Retinal pigment epithelial cell (primary cell): ENCODE data around the gene CEP131.

ENCODE experiments used
- DNase-seq: peaks from one replicate; pipeline ENCODE4 v3.0.0-alpha.2; 2010; ENCODE audit warnings: low read depth
- H3K4me3 ChIP-seq: 2 replicates; pipeline ENCODE4 v1.5.1; 2011; ENCODE audit warnings: mild to moderate bottlenecking, low read length, control low read depth, moderate library complexity
- TF ChIP-seq, protein P1 (sequence below): conservative IDR thresholded peaks from 2 replicates; pipeline ENCODE4 v1.5.1; 2011; ENCODE audit warnings: low read depth, low read length, control low read depth, inconsistent platforms

The CEP131 gene

DNA sequence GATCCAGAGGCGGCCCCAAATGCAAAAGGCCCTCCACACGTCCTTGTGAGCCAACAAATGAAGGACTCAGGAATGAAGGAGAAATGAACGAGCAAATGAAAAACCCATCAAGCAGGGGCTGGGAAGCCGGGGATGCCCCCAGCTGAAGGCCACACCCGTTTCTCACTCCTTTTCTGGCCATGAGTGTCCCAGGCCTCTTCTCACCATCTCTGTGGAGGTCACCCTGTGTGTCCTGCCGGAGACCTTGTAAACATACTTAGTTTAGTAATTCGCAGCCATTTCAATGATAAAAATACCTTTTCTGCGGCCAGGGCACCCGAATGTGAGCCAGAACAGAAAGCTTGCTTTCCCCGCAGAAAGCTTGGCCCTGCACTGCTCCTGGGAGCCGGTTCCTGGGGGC, 35.6 kb downstream of the CEP131 start:
- TF ChIP-seq, protein P1, sequence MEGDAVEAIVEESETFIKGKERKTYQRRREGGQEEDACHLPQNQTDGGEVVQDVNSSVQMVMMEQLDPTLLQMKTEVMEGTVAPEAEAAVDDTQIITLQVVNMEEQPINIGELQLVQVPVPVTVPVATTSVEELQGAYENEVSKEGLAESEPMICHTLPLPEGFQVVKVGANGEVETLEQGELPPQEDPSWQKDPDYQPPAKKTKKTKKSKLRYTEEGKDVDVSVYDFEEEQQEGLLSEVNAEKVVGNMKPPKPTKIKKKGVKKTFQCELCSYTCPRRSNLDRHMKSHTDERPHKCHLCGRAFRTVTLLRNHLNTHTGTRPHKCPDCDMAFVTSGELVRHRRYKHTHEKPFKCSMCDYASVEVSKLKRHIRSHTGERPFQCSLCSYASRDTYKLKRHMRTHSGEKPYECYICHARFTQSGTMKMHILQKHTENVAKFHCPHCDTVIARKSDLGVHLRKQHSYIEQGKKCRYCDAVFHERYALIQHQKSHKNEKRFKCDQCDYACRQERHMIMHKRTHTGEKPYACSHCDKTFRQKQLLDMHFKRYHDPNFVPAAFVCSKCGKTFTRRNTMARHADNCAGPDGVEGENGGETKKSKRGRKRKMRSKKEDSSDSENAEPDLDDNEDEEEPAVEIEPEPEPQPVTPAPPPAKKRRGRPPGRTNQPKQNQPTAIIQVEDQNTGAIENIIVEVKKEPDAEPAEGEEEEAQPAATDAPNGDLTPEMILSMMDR = no peak
- no peak overlapping the region for H3K4me3 ChIP-seq
- DNase-seq = no peak

DNA sequence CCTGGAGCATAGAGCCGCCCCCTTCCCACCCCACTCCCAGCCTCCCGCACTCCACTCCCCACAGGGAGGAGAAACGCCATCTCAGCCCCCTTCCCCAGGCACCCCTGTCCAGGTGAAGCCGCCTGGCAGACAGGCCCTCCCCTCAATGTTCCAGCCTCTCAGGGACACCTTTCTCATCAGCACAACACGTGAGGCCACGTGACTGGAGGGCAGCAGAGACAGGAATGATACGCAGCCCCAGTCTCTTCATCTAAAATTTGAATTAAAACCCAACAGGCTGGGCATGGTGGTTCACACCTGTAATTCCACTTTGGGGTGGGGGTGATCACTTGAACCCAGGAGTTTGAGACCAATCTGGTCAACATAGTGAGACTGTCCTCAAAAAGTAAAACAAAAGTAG, 36.6 kb downstream of the CEP131 start:
- no peak overlapping the region for H3K4me3 ChIP-seq
- TF ChIP-seq, protein P1 = no peak
- DNase-seq = no peak

DNA sequence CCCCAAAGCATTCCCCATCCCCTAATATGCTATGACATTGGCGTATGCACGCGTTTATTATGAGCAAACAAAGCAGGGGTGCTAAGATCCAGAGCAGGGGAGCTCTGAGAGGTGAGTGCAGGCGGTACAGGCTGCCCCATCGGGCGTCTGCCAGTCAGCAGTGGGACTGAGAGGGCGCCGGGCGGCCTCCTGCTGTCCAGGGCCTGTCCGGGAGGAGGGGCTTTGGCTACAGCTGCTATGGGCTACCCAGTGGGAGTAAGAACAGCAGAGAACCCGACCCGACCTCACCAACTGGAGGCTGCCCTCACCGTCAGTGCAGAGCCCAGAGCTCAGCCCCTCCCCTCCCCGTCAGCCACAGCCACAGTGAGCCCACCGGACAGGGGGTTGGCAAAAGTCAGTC, 38.2 kb downstream of the CEP131 start:
- no peak overlapping the region for H3K4me3 ChIP-seq
- TF ChIP-seq, protein P1 = no peak
- no peak for DNase-seq

- no peak overlapping the region for H3K4me3 ChIP-seq
- DNase-seq = no peak
- TF ChIP-seq, protein P1 = no peak
Measured at GRCh38 chr17:81183807-81184206, 39.0 kb downstream of the CEP131 start.

DNA sequence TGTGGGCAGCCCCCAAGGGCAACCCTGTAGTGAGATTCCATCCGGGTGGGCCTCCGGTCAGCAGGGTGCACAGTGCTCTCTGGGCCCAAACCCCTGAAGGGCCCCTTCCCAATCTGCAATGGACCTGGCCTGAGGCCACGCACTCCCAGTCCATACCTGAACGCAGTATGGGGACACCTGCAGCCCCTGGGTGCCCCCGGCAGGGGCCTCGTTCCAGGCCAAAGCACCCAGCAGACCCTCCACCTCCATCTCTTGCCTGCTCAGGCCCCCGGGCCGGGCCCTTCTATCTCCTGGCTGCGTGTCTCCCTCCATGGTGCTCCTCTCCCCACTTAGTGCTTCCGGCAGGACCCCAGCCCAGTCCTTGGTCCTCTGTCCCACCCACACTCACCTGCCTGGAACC, 39.4 kb downstream of the CEP131 start:
- TF ChIP-seq, protein P1 = no peak
- H3K4me3 ChIP-seq = no peak overlapping the region
- DNase-seq = no peak

DNA sequence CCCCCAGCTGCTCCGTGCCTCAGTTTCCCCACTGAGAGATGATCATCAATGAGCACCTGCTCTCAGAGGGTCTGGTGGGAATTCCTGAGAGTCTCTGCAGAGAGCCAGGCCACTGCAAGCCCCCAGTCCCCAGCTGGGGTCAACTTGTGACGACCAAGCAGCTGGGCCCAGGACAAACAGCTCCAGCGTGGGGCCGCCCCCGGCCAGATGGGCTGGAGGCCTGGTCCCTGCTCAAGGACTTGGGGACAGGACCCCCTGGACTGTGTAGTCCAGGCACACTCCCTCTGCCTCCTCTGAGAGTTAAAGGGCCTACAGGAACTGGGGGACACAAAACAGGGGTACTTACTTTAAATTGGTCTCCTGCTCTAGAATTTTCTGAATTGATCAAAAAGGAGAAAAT, 40.2 kb downstream of the CEP131 start:
- H3K4me3 ChIP-seq = no peak overlapping the region
- TF ChIP-seq, protein P1 = no peak
- no peak for DNase-seq

GRCh38 chr17:81181811-81182185, 41.0 kb downstream of the CEP131 start:
- DNase-seq = no peak
- TF ChIP-seq, protein P1 = no peak
- H3K4me3 ChIP-seq = no peak overlapping the region
